ENCODE results near the gene ZNF316.

DNA sequence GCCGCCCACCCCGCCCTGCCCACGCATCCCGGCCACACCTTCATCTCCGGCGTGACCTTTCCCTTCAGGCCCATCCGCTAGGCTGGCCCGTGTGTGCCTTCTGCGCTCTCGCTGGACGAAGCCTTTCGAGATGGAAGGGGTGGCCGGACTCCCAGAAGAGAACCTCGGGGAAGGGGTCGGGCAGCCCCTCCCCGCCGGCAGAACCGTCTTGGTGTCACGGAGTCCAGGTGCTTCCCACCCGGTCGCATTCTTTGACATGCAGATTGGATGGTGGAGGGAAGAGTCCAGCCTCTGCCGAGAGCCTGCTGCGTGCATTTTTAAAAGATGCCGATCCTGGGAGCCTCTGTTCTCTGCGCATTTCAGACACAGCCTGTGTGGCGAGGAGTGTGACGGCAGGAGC, 29.0 kb upstream of the ZNF316 start:
- TF ChIP-seq, protein P1, sequence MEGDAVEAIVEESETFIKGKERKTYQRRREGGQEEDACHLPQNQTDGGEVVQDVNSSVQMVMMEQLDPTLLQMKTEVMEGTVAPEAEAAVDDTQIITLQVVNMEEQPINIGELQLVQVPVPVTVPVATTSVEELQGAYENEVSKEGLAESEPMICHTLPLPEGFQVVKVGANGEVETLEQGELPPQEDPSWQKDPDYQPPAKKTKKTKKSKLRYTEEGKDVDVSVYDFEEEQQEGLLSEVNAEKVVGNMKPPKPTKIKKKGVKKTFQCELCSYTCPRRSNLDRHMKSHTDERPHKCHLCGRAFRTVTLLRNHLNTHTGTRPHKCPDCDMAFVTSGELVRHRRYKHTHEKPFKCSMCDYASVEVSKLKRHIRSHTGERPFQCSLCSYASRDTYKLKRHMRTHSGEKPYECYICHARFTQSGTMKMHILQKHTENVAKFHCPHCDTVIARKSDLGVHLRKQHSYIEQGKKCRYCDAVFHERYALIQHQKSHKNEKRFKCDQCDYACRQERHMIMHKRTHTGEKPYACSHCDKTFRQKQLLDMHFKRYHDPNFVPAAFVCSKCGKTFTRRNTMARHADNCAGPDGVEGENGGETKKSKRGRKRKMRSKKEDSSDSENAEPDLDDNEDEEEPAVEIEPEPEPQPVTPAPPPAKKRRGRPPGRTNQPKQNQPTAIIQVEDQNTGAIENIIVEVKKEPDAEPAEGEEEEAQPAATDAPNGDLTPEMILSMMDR (IDR thresholded peaks at IDR 0.05), result no peak
- no peak for TF ChIP-seq POLR2A (IDR thresholded peaks at IDR 0.05)
